Measurements from ENCODE around the gene BCOR.

BCOR gene

DNA sequence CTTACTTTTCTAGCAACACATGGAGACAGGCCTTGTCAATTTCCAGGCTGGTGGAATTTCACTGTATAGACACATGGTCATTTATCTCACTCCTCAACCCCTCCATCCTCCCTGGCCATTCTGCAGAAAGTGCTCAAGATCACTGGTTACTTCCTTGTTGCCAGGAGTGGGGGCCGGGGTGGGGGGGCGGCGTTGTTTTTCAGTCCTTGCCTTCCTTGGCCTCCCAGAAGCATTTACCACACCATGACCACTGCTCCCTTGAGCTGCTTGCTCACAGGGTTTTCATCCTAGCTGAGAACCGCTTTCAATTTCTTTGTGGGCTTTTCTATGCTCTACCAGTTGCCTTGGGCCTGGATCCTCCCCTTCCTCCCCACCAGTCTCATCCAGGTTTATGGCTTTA, 14.1 kb upstream of the BCOR start:
- DNase-seq: no peak

DNA sequence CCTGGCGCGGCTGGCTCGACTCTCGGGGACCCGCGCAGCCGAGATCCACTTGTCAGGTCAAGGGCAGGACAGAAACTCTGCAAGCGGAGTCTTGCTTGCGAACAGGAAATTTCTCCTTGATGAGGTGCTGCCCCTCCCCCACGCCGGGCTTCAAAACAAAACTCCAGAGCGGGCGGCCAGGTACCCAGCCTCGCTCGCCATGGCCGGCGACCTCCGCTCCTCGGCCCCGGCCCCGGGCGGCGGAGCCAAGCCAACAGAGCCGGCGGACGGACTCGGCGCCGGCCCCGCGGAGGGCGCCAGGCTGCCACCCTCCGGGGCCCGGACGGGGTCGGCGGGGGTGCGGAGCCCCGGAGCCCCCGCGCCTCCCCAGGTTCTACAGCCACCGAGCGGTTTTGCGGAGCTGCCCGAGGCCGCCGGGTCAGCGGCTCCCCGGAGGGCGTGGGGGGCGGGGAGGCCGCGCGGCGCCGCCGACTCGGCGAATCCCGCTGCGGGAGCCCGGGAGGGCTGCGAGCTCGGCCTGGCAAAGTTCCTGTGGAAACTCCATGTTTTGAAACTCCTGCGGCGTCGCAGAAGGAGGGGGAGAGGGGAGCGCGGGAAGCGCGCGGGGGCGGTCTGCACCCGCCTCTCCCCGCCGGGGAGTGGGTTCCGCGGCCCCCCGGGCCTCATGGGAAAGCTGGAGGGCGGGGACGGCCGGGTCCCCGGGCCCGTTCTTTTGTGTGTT, 11.7 kb upstream of the BCOR start:
- peak; percentile 63 for DNase-seq

DNA sequence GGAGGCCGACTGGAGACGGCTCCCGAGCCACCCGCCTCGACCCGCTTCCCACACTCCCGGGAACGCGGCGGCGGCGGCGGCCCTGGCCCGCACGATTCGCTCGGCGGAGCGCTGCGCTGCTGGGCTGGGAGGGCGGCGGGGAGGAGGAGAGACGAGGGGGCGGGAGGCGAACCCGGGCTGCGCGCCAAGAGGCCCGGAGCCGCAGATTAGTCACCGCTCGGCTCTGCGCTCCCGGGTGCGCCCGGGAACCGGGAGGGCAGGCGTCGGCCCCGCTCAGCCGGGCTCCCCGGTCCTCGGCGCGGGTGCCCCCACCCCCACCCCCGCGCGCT, 11.2 kb upstream of the BCOR start:
- peak; percentile 65 for DNase-seq

DNA sequence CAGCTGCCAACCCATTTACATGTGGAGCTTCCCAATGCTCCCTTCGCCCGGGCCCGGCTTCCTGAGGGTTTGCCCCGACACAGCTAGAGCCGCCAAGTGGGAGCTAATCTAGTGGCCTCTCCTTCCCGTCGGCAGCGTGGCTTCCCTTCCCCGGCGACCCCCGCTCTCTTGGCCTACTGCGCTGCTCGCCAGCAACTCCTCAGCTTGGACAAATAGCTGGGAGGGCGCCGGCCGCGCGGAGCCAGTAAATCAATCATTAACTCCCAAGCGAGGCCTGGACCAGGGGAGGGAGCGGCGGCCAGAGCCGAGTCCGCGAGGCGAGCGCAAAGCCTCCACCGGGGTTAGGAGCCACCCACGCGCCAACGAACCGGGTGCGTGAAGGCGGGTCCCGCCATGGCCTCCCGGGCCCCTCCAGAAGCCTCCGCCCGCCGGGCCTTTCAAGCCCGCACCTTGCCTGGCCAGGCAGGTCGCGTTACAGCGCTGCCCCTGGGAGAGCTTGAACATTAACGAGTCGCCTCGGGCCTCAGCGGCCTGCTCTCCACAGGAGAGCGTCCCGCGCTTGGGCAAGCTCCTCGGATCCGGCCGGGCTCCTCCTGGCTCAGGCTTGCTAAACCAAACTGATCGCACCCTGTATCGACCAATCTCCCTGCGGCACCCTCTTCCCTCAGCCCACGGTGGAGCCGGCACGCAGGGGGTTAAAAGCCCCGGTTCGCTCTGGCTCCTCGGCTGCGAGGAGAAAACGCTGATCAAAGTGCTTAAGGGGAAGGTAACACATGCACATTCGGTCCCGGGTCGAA, 10.6 kb upstream of the BCOR start:
- peak; percentile 56 for DNase-seq

DNA sequence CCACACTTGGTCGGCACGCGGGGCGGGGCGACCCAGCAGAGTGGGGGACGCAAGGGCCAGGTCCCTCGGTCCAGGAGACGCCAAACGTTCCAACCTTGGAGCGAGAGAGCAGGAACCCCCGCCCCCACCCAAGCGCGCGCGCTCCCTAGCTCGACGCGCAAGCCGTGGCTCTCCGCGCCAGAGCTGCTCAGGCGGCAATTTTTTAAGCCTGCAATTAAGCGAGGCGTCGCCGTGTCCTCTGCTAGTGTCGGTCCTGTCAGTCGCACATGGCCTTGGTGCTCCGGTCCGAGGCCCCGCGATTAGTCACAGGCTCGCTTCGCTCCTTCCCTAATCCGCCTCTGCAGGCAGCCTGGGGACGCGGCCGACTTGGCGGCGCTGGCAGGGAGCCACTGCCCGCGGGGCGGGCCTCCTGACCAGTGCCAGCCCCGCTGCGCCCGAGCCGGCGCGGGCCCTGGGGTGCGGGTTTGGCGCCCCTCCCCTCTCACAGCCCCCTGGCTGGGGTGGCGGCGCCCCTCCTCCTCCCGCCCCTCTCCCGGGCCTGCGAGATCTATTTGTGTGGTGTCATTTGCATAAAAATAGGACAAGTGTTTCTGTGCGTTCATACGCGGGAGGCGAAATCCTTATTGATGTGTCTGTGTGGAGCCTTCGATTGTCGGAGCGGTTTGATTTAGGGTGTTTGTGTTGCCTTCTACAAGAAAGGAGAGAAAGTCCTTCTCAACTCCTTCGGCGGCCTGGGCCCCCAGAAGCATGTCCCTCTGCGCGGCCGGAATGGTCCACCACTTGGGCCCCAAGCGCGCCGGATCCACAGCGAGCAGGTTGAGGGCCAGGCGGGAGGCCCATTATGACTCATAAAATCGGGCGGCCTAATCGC, 9.8 kb upstream of the BCOR start:
- peak; percentile 81 for DNase-seq

DNA sequence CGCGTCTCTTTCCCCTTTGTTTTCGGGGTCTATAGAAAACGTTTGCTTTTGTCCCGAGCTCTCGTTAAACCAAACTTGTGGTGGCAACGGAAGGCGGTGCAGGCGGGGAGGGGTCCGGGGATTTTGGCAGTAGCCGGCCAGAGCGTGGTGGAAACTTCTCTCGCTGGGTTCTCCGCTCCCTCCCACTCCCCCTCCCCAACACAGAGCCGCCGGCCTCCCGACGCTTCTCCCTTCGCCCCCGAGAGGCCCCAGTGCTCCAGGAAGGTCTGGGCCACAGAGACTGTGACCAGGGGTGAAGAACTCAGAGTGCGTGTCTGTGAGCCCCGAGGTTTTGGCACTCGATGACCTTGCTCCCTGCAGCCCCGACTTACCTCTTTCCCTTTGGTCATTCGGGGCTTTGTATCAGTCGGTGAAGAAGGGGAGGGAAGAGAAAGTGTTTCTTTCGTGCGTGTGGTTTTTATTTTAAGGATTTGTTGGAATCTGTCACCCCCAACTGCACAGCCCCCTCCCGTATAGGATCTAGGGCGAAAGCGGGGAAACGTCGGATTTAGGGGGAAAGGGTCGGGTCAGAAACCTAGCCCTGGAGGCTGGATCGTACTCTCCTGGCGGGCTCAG, 9.0 kb upstream of the BCOR start:
- DNase-seq: peak; percentile 57

DNA sequence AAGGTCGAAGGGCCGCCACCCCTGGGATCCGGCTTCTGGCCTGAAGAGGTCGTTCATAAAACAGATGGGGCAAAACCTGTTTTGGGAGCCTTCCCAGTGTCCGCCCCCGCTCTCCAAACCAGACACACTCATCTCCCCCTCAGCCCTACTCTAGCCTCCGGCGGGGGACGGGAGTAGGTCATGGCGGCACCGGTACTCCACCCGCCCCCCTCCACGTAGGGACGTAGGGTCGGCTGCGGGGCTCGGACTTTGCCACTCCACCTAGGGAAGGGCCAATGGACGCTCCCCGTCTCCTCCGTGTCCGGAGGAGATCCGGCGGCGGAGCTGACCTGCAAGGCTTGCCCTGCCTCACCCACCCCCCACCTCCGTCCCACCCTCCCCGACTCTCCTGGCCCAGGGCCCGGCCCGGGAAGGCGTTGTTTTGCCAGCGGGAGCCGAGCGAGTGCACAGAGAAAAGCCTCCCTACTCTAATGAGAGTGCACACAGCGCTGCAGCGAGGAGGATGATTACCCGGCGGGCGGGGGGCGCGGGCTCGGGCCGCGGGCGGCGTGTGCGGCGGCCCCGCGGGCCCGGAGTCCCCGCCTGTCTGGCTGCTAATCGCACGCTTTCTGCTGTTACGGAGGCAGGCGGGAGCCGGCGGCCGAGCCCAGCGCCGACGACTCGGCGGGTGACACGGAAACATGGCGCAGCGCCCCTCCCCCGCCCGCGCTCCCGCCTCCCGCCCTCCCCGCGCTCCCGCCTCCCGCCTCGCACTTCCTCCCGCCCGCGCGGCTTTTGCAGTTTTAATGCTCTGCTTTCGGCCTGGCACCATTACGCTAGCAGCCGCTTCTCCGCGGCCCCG, 8.3 kb upstream of the BCOR start:
- peak; percentile 79 for DNase-seq

DNA sequence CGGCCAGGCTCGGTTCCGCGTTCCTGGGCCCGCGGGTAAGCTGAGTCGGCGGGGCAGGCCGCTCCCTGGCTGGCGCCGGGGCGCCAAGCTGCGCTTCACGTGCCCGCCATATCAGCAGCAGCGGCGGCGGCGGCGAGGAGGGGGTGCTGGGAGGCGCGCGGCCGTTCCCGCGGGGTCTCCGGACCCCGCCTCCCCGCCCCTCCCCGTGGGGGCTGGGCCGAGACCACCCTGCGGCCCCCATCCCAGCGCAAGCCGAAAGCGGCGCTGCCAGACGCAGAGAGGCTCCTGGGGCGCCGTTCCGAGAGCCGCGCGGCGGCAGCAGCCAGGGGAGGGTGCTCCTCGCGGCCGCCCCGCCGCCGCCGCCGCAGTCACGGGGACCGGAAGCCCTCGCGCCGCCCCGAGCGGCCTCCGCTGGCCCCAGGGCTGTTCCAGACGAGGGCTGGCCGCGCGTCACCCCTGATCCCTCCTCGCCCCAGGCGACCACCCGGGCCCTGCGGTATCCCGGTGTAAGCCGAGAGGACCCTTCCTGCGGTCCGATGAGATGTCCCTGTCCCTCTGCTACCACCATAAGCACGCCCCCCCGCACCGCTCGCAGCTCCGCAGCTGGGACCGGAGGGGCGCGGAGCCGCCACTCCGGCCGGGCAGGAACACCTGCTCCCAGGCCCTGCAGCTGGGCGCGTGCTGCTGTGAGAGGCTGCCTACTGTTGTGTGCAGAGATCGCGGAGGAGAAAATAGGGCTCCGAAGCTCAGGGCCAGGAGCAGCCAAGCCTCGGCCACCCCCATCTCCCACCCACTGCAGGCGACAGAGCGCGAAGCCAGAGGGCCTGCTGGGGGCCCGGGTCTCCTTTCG, 7.5 kb upstream of the BCOR start:
- DNase-seq: peak; percentile 19

DNA sequence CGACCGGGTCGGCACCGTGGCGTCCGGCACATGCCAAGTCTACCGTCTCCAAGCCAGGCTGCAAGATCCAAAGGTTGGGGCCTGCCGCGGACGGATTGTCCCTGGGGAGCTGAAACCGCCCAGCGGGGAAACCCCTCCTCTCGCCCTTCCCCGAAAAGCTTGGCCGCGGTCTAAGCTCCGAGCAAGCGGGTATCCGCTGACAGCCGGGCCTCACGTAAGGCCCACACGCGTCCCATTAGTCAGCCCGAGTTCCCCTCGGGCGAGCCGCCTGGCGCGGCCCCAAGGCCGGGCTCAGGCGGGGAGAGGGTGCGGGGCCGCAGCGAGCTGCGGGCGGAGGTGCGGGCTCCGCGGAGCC, 6.8 kb upstream of the BCOR start:
- no peak for DNase-seq

DNA sequence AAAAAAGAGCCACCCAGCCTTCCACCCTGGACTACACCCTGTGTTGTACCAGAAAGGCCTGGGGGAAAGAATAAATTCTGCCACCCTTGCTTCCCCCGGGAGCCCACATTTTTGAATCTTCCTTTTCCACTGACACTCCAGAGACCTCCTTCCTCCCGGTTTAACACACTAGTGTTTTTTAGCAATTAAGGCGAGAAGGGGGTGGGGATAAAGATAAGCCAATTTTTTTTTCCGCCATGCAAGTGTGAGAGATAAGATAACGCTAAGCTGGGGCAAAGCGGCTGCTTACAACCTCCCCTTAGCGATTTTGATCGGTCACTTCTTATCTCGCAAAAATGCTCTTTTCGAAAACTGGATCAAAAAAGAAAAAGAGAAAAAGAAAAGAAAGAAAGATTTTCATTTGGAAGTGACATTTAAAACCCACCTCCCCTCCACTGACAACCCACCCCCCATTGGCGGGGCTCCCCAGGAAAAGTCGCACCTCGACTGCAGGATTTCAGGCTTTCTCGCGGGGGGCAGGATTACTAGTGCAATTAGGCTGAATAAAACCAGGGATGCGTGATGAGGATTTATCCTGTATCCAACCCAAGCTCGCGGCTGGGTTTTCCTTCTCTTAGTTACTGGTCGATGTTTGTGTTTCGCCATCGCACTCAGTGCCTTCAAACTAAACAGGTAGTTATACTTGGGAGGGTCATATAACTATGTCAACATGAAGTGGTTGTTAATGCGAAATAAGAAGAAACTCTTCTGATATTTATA, 6.0 kb upstream of the BCOR start:
- no peak for DNase-seq

DNA sequence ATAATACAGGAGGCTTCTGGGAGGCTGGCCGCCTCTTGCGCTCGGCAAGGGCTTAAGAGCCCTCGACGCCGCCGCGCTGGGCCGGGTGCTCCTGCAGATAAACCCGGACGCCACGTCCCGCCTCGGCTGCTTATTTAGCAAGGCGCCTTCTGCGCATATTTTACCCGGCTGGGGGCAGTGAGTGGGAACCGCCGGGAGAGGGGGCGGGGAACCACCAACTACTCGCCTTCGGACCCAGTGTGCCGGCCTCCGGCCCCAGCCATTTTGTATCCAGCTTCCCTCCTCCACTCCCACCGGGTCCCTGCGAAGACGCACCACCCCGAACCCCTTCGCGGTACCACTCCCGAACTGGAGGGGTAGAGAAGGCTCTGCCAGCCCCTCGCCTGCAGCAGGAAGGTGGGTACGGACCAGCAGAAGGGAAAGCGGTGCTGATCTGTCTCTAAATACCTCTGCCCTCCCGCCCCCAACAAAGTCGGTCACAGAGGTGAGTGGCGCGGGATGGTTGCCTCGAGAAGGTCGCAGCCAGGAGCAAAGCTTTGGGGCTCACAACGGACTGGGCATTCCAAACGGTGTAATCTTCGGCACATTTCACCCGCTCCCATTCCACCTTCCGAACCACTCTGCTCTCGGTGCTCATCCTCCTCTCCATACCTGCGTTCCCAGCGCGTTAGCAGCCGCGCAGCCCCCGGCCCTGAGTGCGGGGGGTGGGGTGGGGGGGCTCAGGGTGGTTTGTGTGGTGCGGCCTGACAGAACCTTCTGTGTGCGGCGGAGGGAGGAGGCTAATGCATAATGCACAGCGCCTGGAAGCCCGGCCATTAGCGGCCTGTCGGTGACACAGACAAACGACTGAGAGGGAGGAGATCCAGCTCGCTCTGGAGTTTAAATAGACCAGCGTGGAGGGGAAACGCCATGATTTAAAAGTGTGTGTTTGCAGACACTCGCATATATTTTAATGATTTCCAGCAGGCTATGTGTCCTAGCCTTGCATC, 4.9 kb upstream of the BCOR start:
- no peak for DNase-seq

DNA sequence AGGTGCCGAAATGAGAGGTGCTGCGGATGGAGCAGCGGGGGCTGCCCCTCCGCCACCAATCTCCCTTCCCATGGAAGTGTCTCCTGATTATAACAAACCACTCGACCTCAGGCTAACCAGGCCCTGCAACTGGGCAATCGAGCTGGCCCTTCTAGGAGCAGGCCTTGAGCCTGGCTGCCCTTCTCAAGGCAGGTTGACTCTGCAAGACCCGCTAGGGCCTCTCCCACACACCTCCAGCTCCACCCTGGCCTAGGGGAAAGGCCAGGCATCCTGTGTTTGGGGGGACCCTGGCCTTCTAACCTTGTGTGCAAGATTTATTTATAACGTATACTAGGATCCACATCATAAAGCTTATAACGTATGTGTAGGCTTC, 3.7 kb upstream of the BCOR start:
- DNase-seq: no peak

DNA sequence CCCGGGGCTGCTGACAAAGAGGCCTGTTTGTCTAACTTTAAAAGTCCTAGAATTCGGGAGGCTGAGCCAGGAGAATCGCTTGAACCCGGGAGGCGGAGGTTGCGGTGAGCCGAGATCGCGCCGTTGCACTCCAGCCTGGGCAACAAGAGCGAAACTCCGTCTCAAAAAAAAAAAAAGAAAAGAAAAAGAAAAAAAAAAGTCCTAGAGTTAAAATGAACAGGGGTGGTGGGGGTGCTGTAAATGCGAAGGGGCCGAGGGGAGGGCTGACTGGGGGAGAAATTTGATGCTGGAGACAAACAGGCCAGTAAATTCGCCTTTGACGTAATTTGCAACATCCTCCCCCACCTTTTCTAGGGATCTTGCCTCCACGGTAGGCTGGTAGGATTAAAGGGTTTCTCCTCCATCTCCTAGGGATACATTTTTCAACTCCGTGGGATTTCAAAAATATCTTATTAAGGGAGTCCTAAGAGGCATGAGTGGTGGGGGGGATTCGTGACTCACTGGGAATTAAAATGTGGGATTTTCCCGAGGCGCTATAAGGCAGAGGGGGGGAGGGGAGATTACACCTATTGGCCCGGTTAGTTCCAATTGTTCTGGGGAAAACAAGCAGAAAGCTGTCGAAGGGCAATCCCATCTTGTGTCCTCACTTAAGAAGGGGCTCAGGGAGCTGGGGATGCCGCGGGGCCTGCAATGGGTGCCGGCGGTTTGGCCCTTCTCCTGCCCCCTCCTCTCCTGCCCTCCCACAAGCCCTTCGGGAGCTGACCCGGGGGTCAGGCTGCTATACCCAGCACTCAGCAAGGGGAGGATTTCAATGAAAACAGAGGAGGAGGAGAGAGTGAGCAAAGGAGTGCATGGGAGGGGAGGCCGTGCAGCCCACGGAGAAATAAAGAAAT, 3.0 kb upstream of the BCOR start:
- DNase-seq: no peak

DNA sequence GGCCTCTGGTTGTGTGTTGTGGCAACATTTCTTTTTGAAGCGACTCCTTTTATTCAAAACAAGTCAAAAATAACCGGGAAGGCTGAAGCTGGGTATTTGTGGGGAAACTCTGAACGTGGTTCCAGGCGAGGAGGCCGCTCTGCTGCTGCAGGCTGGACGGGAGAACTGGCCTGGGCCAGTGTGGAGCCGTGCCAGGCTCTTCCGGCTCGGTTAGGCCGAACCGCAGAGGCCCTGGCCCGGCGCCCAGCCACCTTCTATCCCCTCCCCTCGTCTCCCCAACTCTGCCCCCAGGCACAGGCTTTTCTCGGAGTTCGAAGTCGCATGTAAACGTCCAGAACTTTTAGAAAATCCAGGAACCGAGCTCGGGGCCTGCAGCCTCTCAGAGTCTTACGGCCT, 2.4 kb upstream of the BCOR start:
- DNase-seq: peak; percentile 22

DNA sequence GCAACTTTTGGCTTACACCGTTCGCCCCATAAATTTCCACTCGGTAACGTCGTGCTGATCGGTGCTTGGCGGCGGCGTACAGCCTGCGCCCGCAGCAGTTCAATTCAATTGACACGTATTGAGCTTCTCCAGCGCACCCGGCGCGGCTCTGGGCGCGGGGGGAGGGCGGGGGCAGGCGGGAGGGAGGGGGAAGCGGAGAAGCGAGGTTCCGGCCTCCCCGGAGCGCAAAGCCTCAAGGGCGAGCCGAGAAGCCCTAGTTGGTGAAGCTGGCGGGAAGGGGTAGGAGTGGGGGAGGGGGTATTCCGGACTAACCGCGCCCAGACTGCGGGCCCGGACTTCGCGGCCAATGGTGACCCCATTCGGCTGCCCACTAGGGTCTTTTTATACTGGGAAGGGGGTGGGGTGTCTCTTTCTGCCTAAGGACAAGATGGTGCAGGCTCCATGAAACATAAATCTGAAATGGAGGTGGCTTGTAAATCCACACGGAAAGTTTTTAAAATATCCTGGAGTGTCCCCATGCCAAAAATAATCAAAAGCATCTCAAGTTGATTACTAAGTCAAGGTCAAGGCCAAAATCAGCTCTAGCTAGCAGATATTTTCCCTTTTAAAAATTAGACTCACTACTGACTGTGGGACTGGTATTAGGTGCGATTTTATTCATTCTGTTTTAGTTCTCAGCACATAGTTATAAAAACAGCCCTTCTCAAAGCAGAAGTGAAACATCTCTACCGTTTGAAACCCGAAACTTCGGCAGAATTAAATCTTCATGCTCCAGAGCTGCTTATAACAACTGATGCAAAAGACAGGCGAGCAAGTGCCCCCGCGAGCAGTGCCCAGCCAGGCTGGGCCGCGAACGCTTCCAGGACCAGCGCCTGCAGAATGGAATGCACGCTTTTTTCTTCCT, 1.5 kb upstream of the BCOR start:
- DNase-seq: peak; percentile 62

DNA sequence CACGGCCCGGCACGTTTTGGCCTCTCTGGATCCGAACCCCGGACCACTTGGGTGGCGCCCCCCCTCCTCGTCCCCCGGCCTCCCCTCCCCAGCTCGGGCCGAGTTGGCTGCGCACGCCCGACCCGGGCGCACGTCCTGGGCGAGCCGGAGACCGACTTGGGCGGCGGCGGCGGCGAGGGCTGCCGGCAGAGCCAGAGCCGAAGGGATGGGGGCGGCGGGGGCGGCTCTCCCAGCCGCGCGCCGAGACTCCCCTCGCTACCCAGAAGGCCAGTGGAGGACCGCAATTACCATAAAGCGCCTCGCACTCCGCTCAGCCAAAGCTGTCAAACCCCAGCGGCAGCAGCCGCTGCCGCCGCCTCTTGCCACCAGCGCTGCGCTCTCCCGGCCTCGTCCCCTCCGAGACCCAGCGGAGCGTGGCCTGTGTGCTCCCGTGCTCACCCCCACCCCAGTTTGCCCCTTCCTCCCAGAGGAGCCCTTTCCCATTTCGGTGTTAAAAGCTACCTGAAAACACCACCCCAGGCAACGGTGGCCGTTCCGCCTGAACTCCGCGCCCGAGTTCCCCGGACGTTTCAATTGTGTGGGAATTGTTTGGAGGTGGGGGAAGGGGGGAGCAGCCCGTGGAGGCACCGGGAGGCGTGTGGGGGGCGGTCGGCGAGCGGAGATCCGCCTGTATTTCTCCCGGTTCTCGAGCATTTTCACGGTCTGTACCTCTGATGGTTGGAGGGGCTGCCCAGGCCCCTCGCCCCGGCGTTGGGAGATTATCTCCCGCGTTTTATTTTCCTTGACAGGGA, 701 bp upstream of the BCOR start:
- peak; percentile 72 for DNase-seq

All from NCI-H345 (cell line).